KMS-11 (cell line): Measurements from ENCODE around the gene CNPPD1.

ENCODE experiments used
- H2AFZ ChIP-seq: fragments of 200-600 bp; sonication (generic); 2 replicates; pipeline ENCODE4 v1.6.1; 2016; ENCODE audit warnings: antibody characterized with exemption, mixed run types, low read depth
- H3K27ac ChIP-seq: fragments of 200-600 bp; sonication (generic); 2 replicates; pipeline ENCODE4 v1.6.1; 2016; ENCODE audit warnings: mild to moderate bottlenecking, mixed run types
- H3K27me3 ChIP-seq: fragments of 200-600 bp; sonication (generic); 2 replicates; pipeline ENCODE4 v1.6.1; 2017; ENCODE audit warnings: mild to moderate bottlenecking, low read depth, mixed run types, moderate library complexity; ENCODE audit not compliant: insufficient read depth
- H3K36me3 ChIP-seq: fragments of 200-600 bp; sonication (generic); 2 replicates; pipeline ENCODE4 v1.6.1; 2017; ENCODE audit warnings: mild to moderate bottlenecking, mixed run types; ENCODE audit not compliant: insufficient read depth
- H3K4me1 ChIP-seq: fragments of 200-600 bp; sonication (generic); 2 replicates; pipeline ENCODE4 v1.6.1; 2016; ENCODE audit warnings: mild to moderate bottlenecking, low read depth, mixed run types; ENCODE audit not compliant: poor library complexity, severe bottlenecking
- H3K4me2 ChIP-seq: fragments of 200-600 bp; sonication (generic); 2 replicates; pipeline ENCODE4 v1.7.0; 2016; ENCODE audit warnings: mild to moderate bottlenecking, mixed run types
- H3K4me3 ChIP-seq: fragments of 200-600 bp; sonication (generic); IDR thresholded peaks from 2 replicates; pipeline ENCODE4 v1.6.1; 2017; ENCODE audit warnings: low read depth, low read length, mixed read lengths; ENCODE audit not compliant: insufficient read depth
- H3K79me2 ChIP-seq: fragments of 200-600 bp; sonication (generic); 2 replicates; pipeline ENCODE4 v1.6.1; 2016; ENCODE audit warnings: low read depth, mixed run types; ENCODE audit not compliant: insufficient read depth
- H3K9ac ChIP-seq: fragments of 200-600 bp; sonication (generic); 2 replicates; pipeline ENCODE4 v1.6.1; 2016; ENCODE audit warnings: mild to moderate bottlenecking, mixed run types
- H4K20me1 ChIP-seq: fragments of 200-600 bp; sonication (generic); 2 replicates; pipeline ENCODE4 v1.6.1; 2016; ENCODE audit warnings: mild to moderate bottlenecking, mixed run types; ENCODE audit not compliant: insufficient read depth
- CTCF ChIP-seq: fragments of 200-600 bp; sonication (generic); conservative IDR thresholded peaks from 2 replicates; pipeline ENCODE4 v1.6.1; 2017; ENCODE audit warnings: low read depth, mild to moderate bottlenecking, antibody characterized with exemption, low read length, moderate library complexity, mixed read lengths

The CNPPD1 gene

GRCh38 chr2:219176818-219177551 lies at the start of gene CNPPD1:
Gene CNPPD1 (minus strand): TSS chr2:219176925. CDS start chr2:219176828, 97 bp downstream.
- no peaks in the 10 kb centered on the region for H4K20me1 ChIP-seq
- H3K27me3 ChIP-seq: no peaks in the 10 kb centered on the region
- H2AFZ ChIP-seq: peak within 1 kb of the TSS; percentile 86
- peaks cover 29% of the 10 kb centered on the region; the same call in 1 of the 2 replicates for H3K79me2 ChIP-seq
- TF ChIP-seq CTCF: no peak
- H3K36me3 ChIP-seq: no peaks in the 10 kb centered on the region
- H3K4me3 ChIP-seq: peak within 1 kb of the TSS; percentile 40
- H3K27ac ChIP-seq: peak within 1 kb of the TSS; percentile 81
- peak within 1 kb of the TSS; percentile 59 for H3K9ac ChIP-seq
- H3K4me1 ChIP-seq: peaks cover 18% of the 10 kb centered on the region
- H3K4me2 ChIP-seq: peak within 1 kb of the TSS; percentile 97

- no peak for TF ChIP-seq CTCF
- H3K36me3 ChIP-seq: no peaks in the 10 kb centered on the region; the same call in 1 of the 2 replicates
Observed at GRCh38 chr2:219225350-219225749, 48.6 kb upstream of the CNPPD1 start.

GRCh38 chr2:219223831-219224610 lies 47.3 kb upstream of the CNPPD1 start:
- H2AFZ ChIP-seq: no peak overlapping the region
- H3K9ac ChIP-seq: no peak overlapping the region
- H3K27ac ChIP-seq: no peak overlapping the region
- no peaks in the 10 kb centered on the region; the same call in 1 of the 2 replicates for H3K36me3 ChIP-seq
- TF ChIP-seq CTCF: no peak
- H3K79me2 ChIP-seq: peaks cover 16% of the 10 kb centered on the region; the same call in 1 of the 2 replicates
- H3K4me2 ChIP-seq: no peak overlapping the region
- no peaks in the 10 kb centered on the region for H3K27me3 ChIP-seq
- no peak overlapping the region for H3K4me3 ChIP-seq
- no peaks in the 10 kb centered on the region for H4K20me1 ChIP-seq
- H3K4me1 ChIP-seq: peaks cover 8% of the 10 kb centered on the region

More at GRCh38 chr2:219225350-219225749, 48.6 kb upstream of the CNPPD1 start:
- Histone ChIP-seq H3K4me2 (no peak overlapping the region), H3K9ac (no peak overlapping the region), H2AFZ (no peak overlapping the region), H3K79me2 (peaks cover 21% of the 10 kb centered on the region; the same call in 1 of the 2 replicates), H3K27me3 (no peaks in the 10 kb centered on the region), H4K20me1 (no peaks in the 10 kb centered on the region), H3K4me1 (peaks cover 8% of the 10 kb centered on the region), H3K27ac (no peak overlapping the region), H3K4me3 (no peak overlapping the region)

GRCh38 chr2:219221957-219222518 lies 45.3 kb upstream of the CNPPD1 start:
- Histone ChIP-seq H4K20me1 (no peaks in the 10 kb centered on the region), H3K36me3 (no peaks in the 10 kb centered on the region; the same call in 1 of the 2 replicates), H2AFZ (no peak overlapping the region), H3K79me2 (no peaks in the 10 kb centered on the region), H3K27ac (no peak overlapping the region; the same call in 1 of the 2 replicates), H3K4me2 (no peak overlapping the region), H3K9ac (no peak overlapping the region), H3K4me1 (peaks cover 7% of the 10 kb centered on the region), H3K4me3 (no peak overlapping the region), H3K27me3 (no peaks in the 10 kb centered on the region)
- no peak for TF ChIP-seq CTCF
